H1 (cell line): ENCODE measurements around the gene TMCC1. TPM values are rescaled to one million over a fixed set of nuclear protein-coding genes. Genes with fewer than 3 reads are reported as not detected.

Experiments used
- CTCF ChIA-PET: fragments of 300-600 bp; sonication (Branson Sonifier 250); formaldehyde crosslinking; loops from one replicate; lab custom pipeline; 2021; ENCODE audit not compliant: partially characterized antibody; lab: Charles Lee
- POLR2A ChIA-PET: fragments of 300-600 bp; sonication (Branson Sonifier 250); formaldehyde crosslinking; loops from one replicate; lab custom pipeline; 2021; ENCODE audit warnings: inconsistent platforms; ENCODE audit not compliant: partially characterized antibody; lab: Charles Lee
- DNase-seq, 2 experiments: peaks; one replicate each; pipeline versions ENCODE4 v3.0.0 to v3.0.0-alpha.2; 2010 to 2022; ENCODE audit warnings: low spot score in 2 of 2, low read depth in 1 of 2, mixed read lengths in 1 of 2
- FAIRE-seq: peaks from 2 replicates; lab custom pipeline; 2011; peaks lifted over from hg19 to GRCh38; lab: Jason Lieb, UNC
- H2AFZ ChIP-seq: 2 replicates; pipeline ENCODE4 v1.8.1; 2012; ENCODE audit warnings: low read length, inconsistent platforms
- H2AK5ac ChIP-seq: 2 replicates; pipeline ENCODE4 v1.6.1; 2013; ENCODE audit warnings: low read depth, low read length
- H2BK120ac ChIP-seq: replicated peaks from 2 replicates; pipeline ENCODE3; 2013; ENCODE audit warnings: low read depth, low read length, inconsistent platforms
- H2BK12ac ChIP-seq: 2 replicates; pipeline ENCODE4 v1.6.1; 2013; ENCODE audit warnings: low read depth, low read length
- H2BK15ac ChIP-seq: 2 replicates; pipeline ENCODE4 v1.6.1; 2013; ENCODE audit warnings: low read length
- H2BK20ac ChIP-seq: 2 replicates; pipeline ENCODE4 v1.6.1; 2013; ENCODE audit warnings: low read length
- H2BK5ac ChIP-seq: 2 replicates; pipeline ENCODE4 v1.6.1; 2013; ENCODE audit warnings: low read depth, low read length
- H3K14ac ChIP-seq: 2 replicates; pipeline ENCODE4 v1.6.1; 2013; ENCODE audit warnings: inconsistent platforms; ENCODE audit not compliant: insufficient read length
- H3K18ac ChIP-seq: 2 replicates; pipeline ENCODE4 v1.6.1; 2013; ENCODE audit warnings: low read length; ENCODE audit errors: extremely low read depth
- H3K23ac ChIP-seq: 2 replicates; pipeline ENCODE4 v1.6.1; 2013; ENCODE audit warnings: inconsistent platforms; ENCODE audit not compliant: insufficient read length
- H3K23me2 ChIP-seq: 2 replicates; pipeline ENCODE4 v1.6.1; 2013; ENCODE audit warnings: low read depth, low read length
- H3K27ac ChIP-seq: 2 replicates; pipeline ENCODE4 v1.6.1; 2011; ENCODE audit warnings: low read depth, low read length, inconsistent platforms
- H3K27me3 ChIP-seq, 4 experiments: replicated peaks in 1 of 4; 1 replicate in 1 of 4; 2 replicates in 3 of 4; pipeline versions ENCODE4 v1.6.1 to v1.8.1; 2011 to 2013; ENCODE audit warnings: low read length in 3 of 4, mild to moderate bottlenecking in 3 of 4, inconsistent platforms in 2 of 4, mixed read lengths in 2 of 4, moderate library complexity in 1 of 4; ENCODE audit not compliant: control insufficient read depth in 3 of 4, insufficient read depth in 3 of 4; ENCODE audit errors: extremely low read depth in 1 of 4
- H3K36me3 ChIP-seq, 4 experiments: 2 replicates each; pipeline versions ENCODE4 v1.6.1 to v1.8.1; 2011 to 2013; ENCODE audit warnings: mild to moderate bottlenecking in 4 of 4, low read length in 3 of 4, moderate library complexity in 2 of 4, control low read depth in 1 of 4, inconsistent platforms in 1 of 4; ENCODE audit not compliant: insufficient read depth in 4 of 4, control insufficient read depth in 2 of 4
- H3K4ac ChIP-seq: replicated peaks from 2 replicates; pipeline ENCODE3; 2013; ENCODE audit warnings: low read length, low read depth, mixed read lengths, inconsistent platforms; ENCODE audit not compliant: insufficient read length
- H3K4me1 ChIP-seq, 4 experiments: replicated peaks in 1 of 4; 1 replicate in 1 of 4; 2 replicates in 3 of 4; pipeline versions ENCODE4 v1.6.1 to v1.8.1; 2011 to 2013; ENCODE audit warnings: low read length in 3 of 4, inconsistent platforms in 2 of 4, mixed read lengths in 1 of 4; ENCODE audit not compliant: insufficient read depth in 4 of 4, control insufficient read depth in 3 of 4
- H3K4me2 ChIP-seq, 2 experiments: 2 replicates each; pipeline versions ENCODE4 v1.6.1 to v1.8.1; 2011 to 2013; ENCODE audit warnings: low read depth in 2 of 2, low read length in 2 of 2, control low read depth in 1 of 2, inconsistent platforms in 1 of 2, mild to moderate bottlenecking in 1 of 2; ENCODE audit not compliant: insufficient read depth in 1 of 2
- H3K4me3 ChIP-seq, 4 experiments: fragments of 200-600, 300-600 bp in 1 of 4; sonication (generic), shearing (Covaris generic), sonication (Bioruptor Twin) in 1 of 4; 2 replicates each; pipeline versions ENCODE4 v1.5.1 to v1.8.1; 2011 to 2016; ENCODE audit warnings: low read length in 4 of 4, low read depth in 3 of 4, control low read depth in 2 of 4, inconsistent platforms in 2 of 4, mild to moderate bottlenecking in 2 of 4, mixed read lengths in 1 of 4, moderate library complexity in 1 of 4; ENCODE audit not compliant: insufficient read depth in 2 of 4; ENCODE audit errors: extremely low read depth in 1 of 4
- H3K56ac ChIP-seq: replicated peaks from 2 replicates; pipeline ENCODE3; 2013; ENCODE audit warnings: low read depth, mild to moderate bottlenecking, mixed read lengths, low read length, inconsistent platforms; ENCODE audit not compliant: insufficient read length
- H3K79me1 ChIP-seq: 2 replicates; pipeline ENCODE4 v1.6.1; 2013; ENCODE audit warnings: low read depth, low read length, control low read depth
- H3K79me2 ChIP-seq, 2 experiments: 2 replicates each; pipeline versions ENCODE4 v1.6.1 to v1.8.1; 2012 to 2013; ENCODE audit warnings: low read length in 2 of 2, mild to moderate bottlenecking in 2 of 2, inconsistent platforms in 1 of 2; ENCODE audit not compliant: insufficient read depth in 2 of 2, control insufficient read depth in 1 of 2
- H3K9ac ChIP-seq, 4 experiments: replicated peaks in 1 of 4; 1 replicate in 1 of 4; 2 replicates in 3 of 4; pipeline versions ENCODE4 v1.6.1 to v1.8.1; 2011 to 2013; ENCODE audit warnings: low read depth in 3 of 4, low read length in 3 of 4, control low read depth in 2 of 4, mild to moderate bottlenecking in 2 of 4, moderate library complexity in 2 of 4, inconsistent platforms in 1 of 4; ENCODE audit errors: extremely low read depth in 1 of 4
- H3K9me3 ChIP-seq, 2 experiments: 2 replicates each; pipeline versions ENCODE4 v1.6.1 to v1.8.1; 2012 to 2013; ENCODE audit warnings: mild to moderate bottlenecking in 2 of 2, moderate library complexity in 2 of 2, control low read depth in 1 of 2, inconsistent platforms in 1 of 2, low read depth in 1 of 2, low read length in 1 of 2, mixed read lengths in 1 of 2; ENCODE audit not compliant: insufficient read depth in 2 of 2
- H4K20me1 ChIP-seq, 2 experiments: replicated peaks in 1 of 2; 2 replicates each; pipeline versions ENCODE3 to v1.8.1; 2011 to 2013; ENCODE audit warnings: inconsistent platforms in 2 of 2, low read length in 2 of 2, mild to moderate bottlenecking in 1 of 2; ENCODE audit not compliant: insufficient read depth in 2 of 2, control insufficient read depth in 1 of 2
- H4K5ac ChIP-seq: 2 replicates; pipeline ENCODE4 v1.6.1; 2013; ENCODE audit warnings: low read length, low read depth, mixed read lengths, inconsistent platforms; ENCODE audit not compliant: insufficient read length
- H4K8ac ChIP-seq: 2 replicates; pipeline ENCODE4 v1.8.0; 2013; ENCODE audit warnings: mild to moderate bottlenecking, moderate library complexity, low read length, inconsistent platforms; ENCODE audit not compliant: insufficient read depth; ENCODE audit errors: extremely low read depth
- H4K91ac ChIP-seq: replicated peaks from 2 replicates; pipeline ENCODE3; 2013; ENCODE audit warnings: low read length, mixed read lengths, inconsistent platforms; ENCODE audit not compliant: insufficient read length
- CHD2 ChIP-seq: IDR thresholded peaks from 2 replicates; pipeline ENCODE4 v1.6.1; 2012; ENCODE audit warnings: low read length, improper control_type of control experiment
- WGBS, 2 experiments: shearing (Covaris generic) in 1 of 2; methylation state at CpG; one replicate each; pipeline versions ENCODE4 v1.1.6 to v1.1.7; 2013 to 2015; ENCODE audit warnings: low lambda C conversion rate in 2 of 2, mixed read lengths in 2 of 2, inconsistent platforms in 1 of 2, low coverage in 1 of 2, missing lambda C conversion rate in 1 of 2; ENCODE audit not compliant: insufficient replicate concordance in 2 of 2, insufficient coverage in 1 of 2, insufficient read length in 1 of 2; ENCODE audit errors: extremely low coverage in 1 of 2, missing lambda C conversion rate in 1 of 2; 5-methylcytosine and 5-hydroxymethylcytosine counted together
- polyA plus RNA-seq, 7 experiments: library from polyadenylated mRNA; depleted of rRNA in 3 of 7; stranded (reverse) in 5 of 7; unstranded in 2 of 7; fragments of >200 nt in 5 of 7; fragments of 200-250 nt in 2 of 7; gene quantifications; 1 replicate in 5 of 7; 2 replicates in 1 of 7; 4 replicates in 1 of 7; pipeline versions ENCODE4 v1.2.1 to v1.2.3, GENCODE V29; 2011 to 2013; ENCODE audit warnings: missing spikeins in 2 of 7, mixed read lengths in 2 of 7
- total RNA-seq: library from RNA; stranded (reverse); fragmentation: NEBNext Ultra II Directional; extraction: Animal tissue kit (Norgen Biotek cat#: 25700); gene quantifications from 2 replicates; pipeline ENCODE4 v1.2.1, GENCODE V29; 2021

Gene TMCC1
- total and polyA plus RNA-seq, 2 of the 8 experiments (the other 6 are each of a cell fraction or from before 2014, with no cell fraction given): 10.4 to 27.1 TPM

GRCh38 chr3:129865806-129866205 lies 27.7 kb downstream of the TMCC1 start:
- H3K36me3 ChIP-seq: no peaks in the 10 kb centered on the region

More at GRCh38 chr3:129865806-129866205, 27.7 kb downstream of the TMCC1 start:
- H3K9ac ChIP-seq: no peak overlapping the region
- no peaks in the 10 kb centered on the region; the same call in 1 of the 2 replicates for H3K79me1 ChIP-seq
- H2BK12ac ChIP-seq: no peak overlapping the region
- no peak overlapping the region for H2BK120ac ChIP-seq
- no peak overlapping the region for H3K14ac ChIP-seq
- H3K27me3 ChIP-seq: no peaks in the 10 kb centered on the region
- CTCF ChIA-PET: interaction anchor here (1.0 kb wide), 1 partner anchor 12 kb away, joined by 3 read pairs; no protein-coding TSS in a partner anchor
- no peak overlapping the region for H4K8ac ChIP-seq
- no peak overlapping the region for H2AFZ ChIP-seq
- no peak overlapping the region for H3K4me3 ChIP-seq
- WGBS, 2 experiments: 89% methylated on average over 2 of the region's 2 CpGs; no CpG with 5 or more reads in 1 of the 2 experiments
- no peak overlapping the region for H3K56ac ChIP-seq
- no peak overlapping the region for H3K27ac ChIP-seq
- no peaks in the 10 kb centered on the region for H4K20me1 ChIP-seq
- no peak for TF ChIP-seq CHD2
- TF ChIP-seq, all 59 proteins: peak for 0
- DNase-seq (no peak), FAIRE-seq (no peak)
- Histone ChIP-seq H2BK20ac (no peak overlapping the region), H3K4me1 (peaks cover 0 to 9% (median 2%) of the 10 kb centered on the region in 4 experiments; a peak in 1 of 7 replicates), H2BK5ac (no peak overlapping the region), H4K91ac (no peak overlapping the region), H2AK5ac (no peak overlapping the region), H3K18ac (no peak overlapping the region), H3K4ac (no peak overlapping the region), H2BK15ac (no peak overlapping the region), H3K4me2 (no peak overlapping the region), H3K23me2 (no peaks in the 10 kb centered on the region), H4K5ac (no peak overlapping the region), H3K79me2 (peaks cover 0 to 27% of the 10 kb centered on the region in 2 experiments; a peak in 2 of 4 replicates), H3K23ac (no peak overlapping the region), H3K9me3 (no peaks in the 10 kb centered on the region)
- POLR2A ChIA-PET: no interaction called here
